ENCODE data around the gene EXOC6B. TPM values are rescaled to one million over a fixed set of nuclear protein-coding genes. Genes with fewer than 3 reads are reported as not detected.

EXOC6B gene
- total RNA-seq, 4 donors from 2014 or later, result 21.0 to 57.7 (median 36.1) TPM

DNA sequence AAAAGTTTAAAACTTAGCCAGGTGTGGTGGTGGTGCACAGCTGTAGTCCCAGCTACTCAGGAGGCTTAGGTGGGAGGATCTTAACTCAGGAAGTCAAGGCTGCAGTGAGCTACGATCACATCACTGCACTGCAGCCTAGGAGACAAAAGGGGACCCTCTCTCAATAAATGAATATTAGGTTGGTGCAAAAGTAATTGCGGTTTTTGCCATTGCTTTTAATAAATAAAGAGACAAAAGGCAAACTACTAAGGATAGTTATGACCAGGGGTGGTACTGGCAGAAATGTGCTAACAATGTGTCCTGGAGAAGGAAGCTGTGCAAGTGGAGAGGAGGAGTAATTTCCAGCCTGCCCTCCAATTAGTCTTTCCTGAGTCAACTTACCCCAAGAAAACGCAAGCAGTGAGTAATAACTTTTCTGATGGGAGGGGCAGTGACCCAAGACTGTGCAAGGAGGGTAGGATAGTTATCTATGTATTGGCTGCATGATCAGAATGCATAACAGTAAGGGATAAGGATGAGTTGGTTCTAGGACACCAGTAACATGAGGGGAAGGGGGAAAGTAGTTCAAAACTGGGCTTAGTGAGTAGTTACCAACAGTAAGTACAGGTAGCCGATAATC lies 1.5 kb downstream of the EXOC6B start:
- Histone ChIP-seq H3K27ac (peak overlapping the region; percentile 91 to 96 (median 92)), H3K36me3 (no peaks in the 10 kb centered on the region), H3K4me3 (peak overlapping the region; percentile 73 to 95 (median 91)), H3K4me1 (peaks cover 19 to 84% (median 44%) of the 10 kb centered on the region in 3 donors), H3K9me3 (no peaks in the 10 kb centered on the region), H3K27me3 (no peaks in the 10 kb centered on the region)
- intact Hi-C loops (cut with DNase I), result no loop called here
- TF ChIP-seq POLR2A (IDR thresholded peaks at IDR 0.05), result no peak
- TF ChIP-seq CTCF (IDR thresholded peaks at IDR 0.05), result no peak
- DNase-seq, result no peak
- WGBS, 2 donors, result 51 to 52% methylated on average over 4 of the region's 4 CpGs

- no peak for DNase-seq
- intact Hi-C loops (cut with DNase I), result no loop called here
- Histone ChIP-seq H3K9me3 (no peaks in the 10 kb centered on the region), H3K36me3 (no peaks in the 10 kb centered on the region), H3K4me3 (no peak overlapping the region), H3K27ac (peak overlapping the region in 2 of 4 donors; percentile 4), H3K27me3 (no peaks in the 10 kb centered on the region), H3K4me1 (peaks cover 15 to 77% (median 36%) of the 10 kb centered on the region in 3 donors)
- 28 to 53% methylated on average over 2 of the region's 2 CpGs for WGBS, 2 donors
- no peak for TF ChIP-seq CTCF (IDR thresholded peaks at IDR 0.05)
Observed at GRCh38 chr2:72822794-72823193, 3.0 kb downstream of the EXOC6B start.

GRCh38 chr2:72821983-72822382 lies 3.9 kb downstream of the EXOC6B start:
- intact Hi-C loops (cut with DNase I), result no loop called here
- H3K27me3 ChIP-seq, result no peaks in the 10 kb centered on the region
- H3K4me1 ChIP-seq, result peaks cover 15 to 75% (median 28%) of the 10 kb centered on the region in 3 donors
- TF ChIP-seq CTCF (IDR thresholded peaks at IDR 0.05) (no peak), POLR2A (IDR thresholded peaks at IDR 0.05) (no peak)
- H3K36me3 ChIP-seq, result no peaks in the 10 kb centered on the region
- peak overlapping the region in 2 of 4 donors; percentile 4 for H3K27ac ChIP-seq
- H3K4me3 ChIP-seq, result no peak overlapping the region
- H3K9me3 ChIP-seq, result no peaks in the 10 kb centered on the region
- no peak for DNase-seq

- Histone ChIP-seq H3K4me1 (peaks cover 15 to 66% (median 28%) of the 10 kb centered on the region in 3 donors), H3K27me3 (no peaks in the 10 kb centered on the region), H3K4me3 (no peak overlapping the region), H3K36me3 (no peaks in the 10 kb centered on the region), H3K9me3 (no peaks in the 10 kb centered on the region), H3K27ac (no peak overlapping the region)
- intact Hi-C loops (cut with DNase I), result no loop called here
- TF ChIP-seq CTCF (IDR thresholded peaks at IDR 0.05), result no peak
- TF ChIP-seq POLR2A (IDR thresholded peaks at IDR 0.05), result no peak
- DNase-seq, result no peak
- 76 to 91% methylated on average over 3 of the region's 3 CpGs for WGBS, 2 donors
Observed at GRCh38 chr2:72821118-72821517, 4.7 kb downstream of the EXOC6B start.

DNA sequence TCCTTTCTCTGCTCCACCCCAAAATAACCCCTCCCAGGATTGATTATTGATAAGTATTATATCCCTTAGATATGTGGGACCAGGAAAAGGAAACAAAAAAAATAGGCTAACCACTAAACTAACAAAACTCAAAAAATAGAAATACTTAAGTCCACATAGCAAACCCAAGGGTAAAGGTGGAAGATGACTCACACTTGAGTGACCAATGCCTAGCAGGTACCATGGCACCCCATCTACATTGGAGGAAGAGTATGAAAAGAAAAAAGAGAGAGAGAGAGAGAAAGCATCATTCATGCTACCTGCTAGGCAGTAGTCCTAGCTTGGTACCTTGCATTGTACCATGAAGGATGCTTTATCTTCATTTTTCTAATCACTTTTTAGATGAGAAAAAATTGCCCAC lies 6.3 kb downstream of the EXOC6B start:
- Histone ChIP-seq H3K36me3 (no peaks in the 10 kb centered on the region), H3K9me3 (no peaks in the 10 kb centered on the region), H3K4me1 (peaks cover 9 to 57% (median 24%) of the 10 kb centered on the region in 3 donors), H3K27ac (no peak overlapping the region), H3K27me3 (no peaks in the 10 kb centered on the region), H3K4me3 (no peak overlapping the region)
- DNase-seq, result no peak
- no peak for TF ChIP-seq POLR2A (IDR thresholded peaks at IDR 0.05)
- intact Hi-C loops (cut with DNase I), result no loop called here

All from esophagus squamous epithelium (tissue), 5 donors.